GM12801 (cell line): ENCODE data around the gene LRRFIP1.

Experiments
- CTCF ChIP-seq: IDR thresholded peaks from one replicate; pipeline ENCODE4 v1.5.1; 2011; ENCODE audit warnings: control low read depth; ENCODE audit not compliant: insufficient read length; ENCODE audit errors: extremely low read depth

Gene LRRFIP1

DNA sequence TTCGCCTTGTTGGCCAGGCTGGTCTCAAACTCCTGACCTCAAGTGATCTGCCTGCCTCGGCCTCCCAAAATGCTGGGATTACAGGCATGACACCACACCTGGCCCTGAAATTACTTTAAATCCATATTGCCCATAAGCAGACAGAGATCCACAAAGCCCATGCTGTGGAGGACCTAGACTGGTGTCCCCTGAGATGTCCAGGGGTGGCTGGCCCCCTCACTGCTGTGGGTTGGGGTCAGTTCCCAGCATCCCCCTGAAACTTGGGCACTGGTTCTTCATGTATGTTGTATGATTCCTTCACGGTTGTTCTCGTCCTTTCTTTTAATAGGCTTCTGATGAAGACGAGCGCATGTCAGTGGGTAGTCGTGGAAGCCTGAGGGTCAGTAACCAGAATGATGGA, 93.1 kb downstream of the LRRFIP1 start:
- TF ChIP-seq CTCF = no peak

- TF ChIP-seq CTCF = no peak
Measured at GRCh38 chr2:237720957-237721356, 93.6 kb downstream of the LRRFIP1 start.

DNA sequence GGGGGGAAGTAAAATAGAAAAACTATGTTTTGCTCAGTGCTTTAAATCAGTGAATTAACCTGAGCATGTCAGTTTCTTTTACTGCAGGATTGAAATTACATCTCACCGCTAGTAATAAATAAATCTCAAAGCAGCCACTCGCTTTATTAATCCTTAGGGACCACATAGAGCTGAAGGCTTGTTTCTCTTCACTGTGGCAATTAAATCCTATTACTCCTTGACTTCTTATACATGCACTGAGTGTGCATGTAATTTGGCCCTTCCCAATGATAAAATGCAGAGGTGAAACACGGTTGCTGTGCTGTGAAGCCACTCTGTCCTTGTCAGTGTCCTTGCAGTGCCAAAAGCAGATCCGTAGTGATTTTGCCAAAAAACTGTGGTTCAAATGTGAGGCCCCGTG, 94.1 kb downstream of the LRRFIP1 start:
- TF ChIP-seq CTCF = no peak

DNA sequence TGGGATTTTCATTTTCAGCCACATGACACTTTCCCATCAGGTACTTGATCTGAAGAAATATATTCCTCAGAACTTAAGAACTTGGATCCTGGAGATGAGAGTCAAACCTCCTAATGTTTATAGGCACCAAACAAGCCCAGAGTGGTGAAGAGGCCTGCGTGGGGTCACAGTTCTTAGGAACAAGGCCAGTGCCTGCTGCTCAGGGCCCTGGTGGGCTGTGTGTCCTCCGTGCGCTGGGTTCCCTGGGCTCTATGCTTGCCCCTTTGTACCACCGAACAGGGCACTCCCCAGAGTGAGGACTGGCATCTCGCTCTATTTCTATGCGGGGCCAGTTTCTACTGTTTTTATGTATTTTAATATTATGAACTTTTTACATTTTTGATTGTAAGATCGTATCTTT, 95.2 kb downstream of the LRRFIP1 start:
- no peak for TF ChIP-seq CTCF

- no peak for TF ChIP-seq CTCF
Measured at GRCh38 chr2:237723023-237723422, 95.6 kb downstream of the LRRFIP1 start.

DNA sequence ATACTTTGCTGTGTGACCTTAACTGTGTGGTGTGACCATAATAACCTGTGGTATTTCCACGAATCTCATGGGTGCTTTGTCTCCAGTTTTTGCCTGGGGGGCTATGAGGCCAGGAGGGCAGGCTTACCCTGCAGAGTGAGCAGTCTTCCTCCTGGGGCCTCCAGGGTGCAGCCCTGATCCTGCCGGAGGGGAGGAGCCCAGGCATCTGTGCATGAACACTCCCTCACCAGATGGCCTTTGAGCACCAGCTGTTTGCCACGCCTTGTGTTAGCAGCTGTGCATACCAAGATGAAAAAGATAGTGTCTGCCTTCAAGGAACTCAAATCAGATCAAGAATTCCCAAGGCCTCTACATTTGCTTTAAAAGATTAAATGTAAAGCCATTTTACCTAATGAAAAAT, 96.2 kb downstream of the LRRFIP1 start:
- no peak for TF ChIP-seq CTCF

- TF ChIP-seq CTCF = no peak
Measured at GRCh38 chr2:237724811-237725478, 97.6 kb downstream of the LRRFIP1 start.
